GM19467 (cell line): ENCODE results near the gene FBN1.

Experiments used
- ATAC-seq: cut with Tn5 transposase; IDR thresholded peaks from one replicate; pipeline ENCODE4 v1.9.1; 2021; ENCODE audit warnings: mild to moderate bottlenecking, moderate library complexity; ENCODE audit not compliant: unreplicated experiment

FBN1 gene

GRCh38 chr15:48440084-48440483 lies 205.4 kb downstream of the FBN1 start:
- no peak for ATAC-seq

- ATAC-seq, result no peak
Observed at GRCh38 chr15:48437178-48437577, 208.3 kb downstream of the FBN1 start.

- ATAC-seq, result no peak
Observed at GRCh38 chr15:48435321-48435720, 210.2 kb downstream of the FBN1 start.

- no peak for ATAC-seq
Observed at GRCh38 chr15:48433226-48433886, 212.2 kb downstream of the FBN1 start.

GRCh38 chr15:48432688-48433087 lies 212.8 kb downstream of the FBN1 start:
- ATAC-seq, result no peak

GRCh38 chr15:48427960-48428547 lies 217.5 kb downstream of the FBN1 start:
- no peak for ATAC-seq

GRCh38 chr15:48427479-48427878 lies 218.0 kb downstream of the FBN1 start:
- no peak for ATAC-seq

GRCh38 chr15:48426941-48427340 lies 218.6 kb downstream of the FBN1 start:
- ATAC-seq, result no peak

- no peak for ATAC-seq
Observed at GRCh38 chr15:48426044-48426443, 219.5 kb downstream of the FBN1 start.

- ATAC-seq, result no peak
Observed at GRCh38 chr15:48425051-48425450, 220.5 kb downstream of the FBN1 start.

- ATAC-seq, result no peak
Observed at GRCh38 chr15:48423896-48424475, 221.5 kb downstream of the FBN1 start.

- no peak for ATAC-seq
Observed at GRCh38 chr15:48423342-48423741, 222.2 kb downstream of the FBN1 start.

GRCh38 chr15:48422401-48422800 lies 223.1 kb downstream of the FBN1 start:
- ATAC-seq, result no peak

GRCh38 chr15:48421362-48421761 lies 224.1 kb downstream of the FBN1 start:
- no peak for ATAC-seq

- ATAC-seq, result no peak
Observed at GRCh38 chr15:48419896-48420295, 225.6 kb downstream of the FBN1 start.

GRCh38 chr15:48418343-48418742 lies 227.2 kb downstream of the FBN1 start:
- ATAC-seq, result no peak

GRCh38 chr15:48416301-48416700 lies 229.2 kb downstream of the FBN1 start:
- no peak for ATAC-seq

GRCh38 chr15:48415036-48415886 lies 230.2 kb downstream of the FBN1 start:
- ATAC-seq, result no peak

GRCh38 chr15:48414015-48414414 lies 231.5 kb downstream of the FBN1 start:
- no peak for ATAC-seq

- no peak for ATAC-seq
Observed at GRCh38 chr15:48413304-48413703, 232.2 kb downstream of the FBN1 start.

GRCh38 chr15:48411971-48412591 lies 233.4 kb downstream of the FBN1 start:
- no peak for ATAC-seq
